ENCODE results near the gene DNM3. TPM values are rescaled to one million over a fixed set of nuclear protein-coding genes. Genes with fewer than 3 reads are reported as not detected.

The DNM3 gene
- total and polyA plus RNA-seq, 2 experiments from 2014 or later, result 5.2 to 12.2 TPM

GRCh38 chr1:172119184-172119583 lies 277.9 kb downstream of the DNM3 start:
- no peaks in the 10 kb centered on the region for H3K9me2 ChIP-seq (ENCODE audit: insufficient read depth)
- DNase-seq (ENCODE audit: low spot score) (no peak), ATAC-seq (no peak)
- Mint-ChIP-seq H3K36me3 (ENCODE audit: low read depth) (peaks cover 5% of the 10 kb centered on the region), H3K27me3 (ENCODE audit: insufficient read depth, low read depth, poor library complexity) (peaks cover 2% of the 10 kb centered on the region), H3K9me3 (no peaks in the 10 kb centered on the region), H3K4me1 (peaks cover 6% of the 10 kb centered on the region), H3K4me3 (no peak overlapping the region), H3K27ac (no peak overlapping the region)
- no peak overlapping the region for H3K27ac ChIP-seq (ENCODE audit: low read depth)
- no peaks in the 10 kb centered on the region for H3K27me3 ChIP-seq (ENCODE audit: insufficient read depth)
- no peak overlapping the region for H3K4me3 ChIP-seq
- no peaks in the 10 kb centered on the region for H4K20me1 ChIP-seq (replicated peaks; ENCODE audit: insufficient read depth)
- H3K4me1 ChIP-seq (ENCODE audit: insufficient read depth), result no peaks in the 10 kb centered on the region
- no peak overlapping the region for H2AFZ ChIP-seq
- H3K79me2 ChIP-seq (replicated peaks; ENCODE audit: insufficient read depth), result no peaks in the 10 kb centered on the region
- TF ChIP-seq JUNB (IDR thresholded peaks at IDR 0.05; ENCODE audit: unreplicated experiment), result no peak
- TF ChIP-seq, protein P1, sequence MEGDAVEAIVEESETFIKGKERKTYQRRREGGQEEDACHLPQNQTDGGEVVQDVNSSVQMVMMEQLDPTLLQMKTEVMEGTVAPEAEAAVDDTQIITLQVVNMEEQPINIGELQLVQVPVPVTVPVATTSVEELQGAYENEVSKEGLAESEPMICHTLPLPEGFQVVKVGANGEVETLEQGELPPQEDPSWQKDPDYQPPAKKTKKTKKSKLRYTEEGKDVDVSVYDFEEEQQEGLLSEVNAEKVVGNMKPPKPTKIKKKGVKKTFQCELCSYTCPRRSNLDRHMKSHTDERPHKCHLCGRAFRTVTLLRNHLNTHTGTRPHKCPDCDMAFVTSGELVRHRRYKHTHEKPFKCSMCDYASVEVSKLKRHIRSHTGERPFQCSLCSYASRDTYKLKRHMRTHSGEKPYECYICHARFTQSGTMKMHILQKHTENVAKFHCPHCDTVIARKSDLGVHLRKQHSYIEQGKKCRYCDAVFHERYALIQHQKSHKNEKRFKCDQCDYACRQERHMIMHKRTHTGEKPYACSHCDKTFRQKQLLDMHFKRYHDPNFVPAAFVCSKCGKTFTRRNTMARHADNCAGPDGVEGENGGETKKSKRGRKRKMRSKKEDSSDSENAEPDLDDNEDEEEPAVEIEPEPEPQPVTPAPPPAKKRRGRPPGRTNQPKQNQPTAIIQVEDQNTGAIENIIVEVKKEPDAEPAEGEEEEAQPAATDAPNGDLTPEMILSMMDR (conservative IDR thresholded peaks at IDR 0.05; ENCODE audit: low read depth in 2 of 2), result no peak
- TF ChIP-seq, protein P2, sequence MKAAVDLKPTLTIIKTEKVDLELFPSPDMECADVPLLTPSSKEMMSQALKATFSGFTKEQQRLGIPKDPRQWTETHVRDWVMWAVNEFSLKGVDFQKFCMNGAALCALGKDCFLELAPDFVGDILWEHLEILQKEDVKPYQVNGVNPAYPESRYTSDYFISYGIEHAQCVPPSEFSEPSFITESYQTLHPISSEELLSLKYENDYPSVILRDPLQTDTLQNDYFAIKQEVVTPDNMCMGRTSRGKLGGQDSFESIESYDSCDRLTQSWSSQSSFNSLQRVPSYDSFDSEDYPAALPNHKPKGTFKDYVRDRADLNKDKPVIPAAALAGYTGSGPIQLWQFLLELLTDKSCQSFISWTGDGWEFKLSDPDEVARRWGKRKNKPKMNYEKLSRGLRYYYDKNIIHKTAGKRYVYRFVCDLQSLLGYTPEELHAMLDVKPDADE (IDR thresholded peaks at IDR 0.05), result no peak
- no peak for TF ChIP-seq POLR2AphosphoS5 (IDR thresholded peaks at IDR 0.05; ENCODE audit: low read depth)
- TF ChIP-seq STAT1 (IDR thresholded peaks at IDR 0.05; ENCODE audit: unreplicated experiment), result no peak
- TF ChIP-seq ZNF331 (CRISPR knock-in tag; IDR thresholded peaks at IDR 0.05; ENCODE audit: low read depth), result no peak
- TF ChIP-seq NANOG (IDR thresholded peaks at IDR 0.05; ENCODE audit: borderline replicate concordance), result no peak
- no peak for TF ChIP-seq ZNF114 (CRISPR knock-in tag; IDR thresholded peaks at IDR 0.05)
- TF ChIP-seq CREB1 (CRISPR knock-in tag; IDR thresholded peaks at IDR 0.05; ENCODE audit: low read depth), result no peak
- TF ChIP-seq EZH2 (IDR thresholded peaks at IDR 0.05; ENCODE audit: low read depth, unreplicated experiment), result no peak
- no peak for TF ChIP-seq EZH2phosphoT487 (IDR thresholded peaks at IDR 0.05; ENCODE audit: unreplicated experiment)
- no peak for TF ChIP-seq REST (IDR thresholded peaks at IDR 0.05; ENCODE audit: unreplicated experiment)
- no peak for TF ChIP-seq ZNF462 (CRISPR knock-in tag; IDR thresholded peaks at IDR 0.05)
- H3K36me3 ChIP-seq (ENCODE audit: insufficient read depth), result no peaks in the 10 kb centered on the region
- no peak overlapping the region for H3K4me2 ChIP-seq
- H3F3A ChIP-seq (replicated peaks; ENCODE audit: low read depth), result no peaks in the 10 kb centered on the region
